Cerebellar cortex (tissue), 1 donor: Measurements from ENCODE around the gene NPHP1.
A peak's percentile ranks its signal among the peaks of the same experiment; 100 is the strongest.
"Not testable (repeated sequence)": the region's sequence is repeated elsewhere in the genome, so short reads cannot be mapped to it uniquely, and the experiment has no call there.

Source experiments
- DNase-seq: peaks from one replicate; pipeline ENCODE4 v3.0.0-alpha.2; 2015; ENCODE audit warnings: low spot score

Gene NPHP1

DNA sequence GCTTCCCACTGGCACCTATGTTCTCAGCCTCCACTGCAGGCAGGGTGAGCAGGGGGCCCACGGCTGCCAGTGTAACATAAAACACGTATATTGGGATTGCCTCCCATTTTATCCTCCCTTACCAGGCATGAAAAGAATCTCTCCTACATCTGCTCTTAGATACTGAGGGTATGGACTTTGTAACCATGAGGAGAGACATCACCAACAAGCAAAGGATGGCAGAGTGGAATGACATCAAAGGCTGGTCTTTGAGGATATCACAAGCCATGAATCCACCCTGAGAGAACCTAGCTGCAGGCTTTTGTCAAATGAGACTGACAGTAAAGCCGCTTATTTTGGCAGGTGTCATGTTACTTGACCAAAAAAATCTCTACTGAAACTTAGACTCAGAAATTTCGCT lies 7.4 kb downstream of the NPHP1 start:
- DNase-seq, result no peak

DNA sequence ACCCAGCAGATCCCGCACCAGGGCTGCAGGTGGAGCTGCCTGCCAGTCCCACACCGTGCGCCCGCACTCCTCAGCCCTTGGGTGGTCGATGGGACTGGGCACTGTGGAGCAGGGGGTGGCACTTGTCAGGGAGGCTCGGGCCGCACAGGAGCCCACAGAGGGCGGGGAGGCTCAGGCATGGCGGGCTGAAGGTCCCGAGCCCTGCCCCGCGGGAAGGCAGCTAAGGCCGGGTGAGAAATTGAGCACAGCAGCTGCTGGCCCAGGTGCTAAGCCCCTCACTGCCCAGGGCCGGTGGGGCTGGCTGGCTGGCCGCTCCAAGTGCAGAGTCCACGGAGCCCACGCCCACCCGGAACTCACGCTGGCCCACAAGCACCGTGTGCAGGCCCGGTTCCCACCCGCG lies 14.6 kb downstream of the NPHP1 start:
- not testable (repeated sequence) for DNase-seq

DNA sequence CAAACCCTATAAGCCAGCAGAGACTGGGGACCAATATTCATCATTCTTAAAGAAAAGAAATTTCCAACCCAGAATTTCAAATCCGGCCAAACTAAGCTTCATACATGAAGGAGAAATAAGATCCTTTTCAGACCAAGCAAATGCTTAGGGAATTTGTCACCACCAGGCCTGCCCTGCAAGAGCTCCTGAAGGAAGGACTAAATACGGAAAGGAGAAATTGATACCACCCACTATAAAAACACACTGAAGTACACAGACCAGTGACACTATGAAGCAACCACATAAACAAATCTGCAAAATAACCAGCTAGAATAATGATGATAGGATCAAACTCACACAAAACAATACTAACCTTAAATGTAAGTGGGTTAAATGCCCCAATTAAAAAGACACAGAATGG lies 22.4 kb downstream of the NPHP1 start:
- DNase-seq, result no peak

DNA sequence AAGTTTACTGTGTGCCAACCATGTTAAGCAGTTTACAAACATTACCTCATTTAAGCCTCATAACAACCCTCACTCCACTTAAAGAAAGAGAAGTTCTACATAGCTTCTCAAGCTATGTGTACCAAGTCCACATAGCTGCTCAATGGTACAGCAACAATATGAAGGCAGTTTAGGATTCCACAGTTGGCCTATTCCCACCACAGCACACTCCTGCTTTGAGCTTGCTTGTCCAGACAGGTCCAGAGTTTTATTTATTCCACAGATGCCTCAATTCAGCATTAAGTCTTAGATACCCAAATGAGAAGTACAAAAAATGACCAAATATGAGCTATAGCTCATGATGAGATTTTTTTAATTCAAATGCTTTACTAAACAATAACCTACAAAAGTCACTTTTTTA lies 24.8 kb downstream of the NPHP1 start:
- DNase-seq, result no peak

DNA sequence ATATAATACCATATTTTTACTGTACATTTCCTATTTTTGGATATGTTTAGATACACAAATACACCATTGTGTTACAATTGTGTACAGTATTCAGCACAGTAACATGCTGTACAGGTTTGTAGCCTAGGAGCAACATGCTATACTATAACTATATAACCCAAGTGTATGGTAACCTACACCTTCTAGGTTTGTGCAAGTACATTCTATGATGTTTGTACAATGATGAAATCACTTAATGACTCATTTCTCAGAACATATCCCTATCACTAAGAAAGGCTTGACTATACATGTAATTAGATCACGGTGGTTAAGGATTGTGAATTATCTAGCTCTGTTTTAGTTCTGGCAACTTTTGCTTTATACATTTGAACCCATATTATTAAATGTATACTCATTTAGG lies 31.3 kb downstream of the NPHP1 start:
- no peak for DNase-seq

DNA sequence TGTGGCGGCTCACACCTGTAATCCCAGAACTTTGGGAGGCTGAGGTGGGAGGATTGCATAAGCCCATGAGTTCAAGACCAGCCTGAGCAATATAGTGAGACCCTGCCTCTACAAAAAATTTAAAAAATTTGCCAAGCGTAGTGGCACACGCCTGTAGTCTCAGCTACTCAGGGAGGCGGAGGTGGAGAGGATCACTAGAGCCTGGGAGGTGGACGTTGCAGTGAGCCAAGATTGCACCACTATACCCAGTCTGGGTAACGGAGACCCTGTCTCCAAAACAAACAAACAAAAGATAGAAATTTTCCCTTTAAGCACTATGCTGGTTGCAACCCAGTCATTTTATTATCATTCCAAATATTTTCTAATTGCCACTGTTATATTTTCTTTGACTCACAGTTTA lies 32.3 kb downstream of the NPHP1 start:
- DNase-seq, result no peak

DNA sequence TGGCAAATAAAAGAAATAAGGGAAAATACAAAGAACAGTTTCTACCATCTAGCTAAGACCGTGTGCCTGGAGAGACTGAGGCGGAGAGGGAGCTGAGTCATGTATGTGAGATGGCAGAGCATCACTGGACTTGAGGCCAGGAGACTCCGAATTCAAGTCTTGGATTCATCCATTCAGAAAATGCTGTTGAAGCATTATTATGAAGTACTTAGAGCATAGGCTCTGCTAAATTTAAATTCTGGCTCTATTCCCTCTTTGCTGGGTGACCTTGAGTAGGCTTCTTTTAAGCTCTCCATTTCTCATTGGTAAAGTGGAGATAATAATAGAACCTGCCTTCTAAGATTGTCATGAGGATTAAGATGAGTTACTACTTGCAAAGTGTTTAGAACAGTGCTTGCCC lies 34.7 kb downstream of the NPHP1 start:
- no peak for DNase-seq

DNA sequence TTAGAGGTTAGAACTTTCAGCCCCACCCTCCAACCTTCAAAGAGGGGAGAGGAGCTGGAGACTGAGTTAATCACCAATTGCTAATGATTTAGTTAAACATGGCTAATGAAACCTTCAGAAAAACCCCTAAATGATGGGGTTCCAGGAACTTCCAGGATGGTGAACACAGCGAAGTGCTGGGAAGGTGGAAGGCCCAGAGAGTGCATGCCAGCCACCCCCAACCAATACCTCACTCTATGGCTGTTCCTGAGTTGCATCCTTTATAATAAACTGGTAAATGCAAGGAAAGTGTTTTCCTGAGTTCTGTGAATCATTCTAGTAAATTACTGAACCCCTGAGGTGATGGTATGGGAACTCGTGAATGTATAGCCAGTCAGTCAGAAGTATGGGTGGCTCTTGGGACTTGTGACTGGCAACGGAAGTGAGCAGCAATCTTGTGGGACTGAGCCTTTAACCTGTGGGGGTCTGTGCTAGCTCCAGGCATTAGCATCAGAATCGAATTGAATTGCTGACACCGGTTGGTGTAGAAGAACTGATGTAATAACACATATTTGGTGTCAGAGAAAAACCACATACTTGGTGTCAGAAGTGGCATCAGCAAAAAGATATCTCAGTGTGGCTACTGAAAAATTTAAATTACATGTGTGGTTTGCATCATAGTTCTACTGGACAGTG lies 37.4 kb downstream of the NPHP1 start:
- no peak for DNase-seq

DNA sequence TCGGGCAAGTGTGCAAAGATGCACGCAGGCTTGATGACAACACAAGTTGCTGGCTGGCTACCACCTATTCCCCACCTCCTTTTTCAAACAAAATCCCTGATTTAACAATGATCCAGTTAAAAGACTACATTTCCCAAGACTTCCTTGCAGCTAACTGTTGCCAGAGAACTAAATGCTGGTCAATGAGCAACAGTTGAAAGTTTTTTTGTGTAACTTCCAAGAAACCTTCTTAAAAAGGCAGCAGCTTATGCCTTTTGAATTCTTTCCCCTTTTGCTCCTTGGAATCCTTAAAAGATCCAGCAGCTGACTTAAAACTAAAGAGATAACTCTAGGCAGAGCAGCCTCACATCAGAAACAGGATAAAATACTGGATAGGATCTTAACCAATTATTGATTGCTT lies 38.5 kb downstream of the NPHP1 start:
- no peak for DNase-seq

DNA sequence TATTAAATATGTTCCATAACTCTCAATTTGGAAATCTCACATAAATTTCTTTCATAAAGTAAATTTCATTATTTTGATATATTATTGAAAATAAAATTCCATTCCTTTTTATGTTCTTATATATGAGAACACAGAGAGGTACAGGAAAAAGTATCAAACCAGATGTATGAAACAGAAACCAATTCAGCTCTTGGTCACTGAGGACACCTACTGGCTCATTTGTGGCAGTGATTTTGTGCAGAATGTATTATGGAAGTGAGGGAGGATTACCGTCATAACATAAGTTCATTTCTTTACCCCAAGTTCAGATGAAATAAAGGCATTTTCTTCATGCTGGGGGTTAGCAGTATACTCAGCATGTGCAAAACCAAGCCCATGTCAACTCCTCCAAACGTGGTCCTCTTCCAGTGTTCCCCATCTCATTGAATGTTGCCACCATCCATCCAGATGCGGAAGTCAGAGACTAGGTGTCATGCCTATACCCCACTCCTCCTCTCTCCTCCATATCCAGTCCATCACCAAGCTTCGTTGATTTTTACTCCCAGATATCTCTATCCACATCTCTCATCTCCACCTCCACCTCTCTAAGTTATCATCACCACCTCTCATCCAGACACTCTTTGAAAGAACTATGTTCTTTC lies 47.5 kb downstream of the NPHP1 start:
- DNase-seq, result peak; percentile 47

DNA sequence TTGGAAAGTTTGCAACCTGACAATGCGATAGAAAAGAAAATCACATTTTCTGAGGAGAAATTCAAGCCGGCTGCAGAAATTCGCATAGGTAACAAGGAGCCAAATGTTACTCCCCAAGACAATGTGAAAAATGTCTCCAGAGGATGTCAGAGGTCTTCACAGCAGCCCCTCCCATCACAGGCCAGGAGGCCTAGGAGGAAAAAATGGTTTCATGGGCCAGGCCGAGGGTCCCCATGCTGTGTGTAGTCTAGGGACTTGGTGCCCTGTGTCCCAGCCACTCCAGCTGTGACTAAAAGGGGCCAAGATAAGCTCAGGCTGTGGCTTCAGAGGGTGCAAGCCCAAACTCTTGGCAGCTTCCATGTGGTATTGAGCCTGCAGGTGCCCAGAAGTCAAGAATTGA lies 50.0 kb downstream of the NPHP1 start:
- DNase-seq, result not testable (repeated sequence)

DNA sequence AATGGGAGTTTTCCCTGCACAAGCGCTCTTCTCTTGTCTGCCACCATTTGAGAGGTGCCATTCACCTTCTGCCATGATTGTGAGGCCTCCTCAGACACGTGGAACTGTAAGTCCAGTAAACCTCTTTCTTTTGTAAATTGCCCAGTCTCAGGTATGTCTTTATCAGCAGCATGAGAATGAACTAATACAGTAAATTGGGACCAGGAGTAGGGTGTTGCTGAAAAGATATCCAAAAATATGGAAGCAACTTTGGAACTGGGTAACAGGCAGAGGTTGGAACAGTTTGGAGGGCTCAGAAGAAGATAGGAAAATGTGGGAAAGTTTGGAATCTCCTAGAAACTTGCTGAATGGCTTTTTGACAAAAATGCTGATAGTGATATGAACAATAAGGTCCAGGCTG lies 50.6 kb downstream of the NPHP1 start:
- DNase-seq, result not testable (repeated sequence)

DNA sequence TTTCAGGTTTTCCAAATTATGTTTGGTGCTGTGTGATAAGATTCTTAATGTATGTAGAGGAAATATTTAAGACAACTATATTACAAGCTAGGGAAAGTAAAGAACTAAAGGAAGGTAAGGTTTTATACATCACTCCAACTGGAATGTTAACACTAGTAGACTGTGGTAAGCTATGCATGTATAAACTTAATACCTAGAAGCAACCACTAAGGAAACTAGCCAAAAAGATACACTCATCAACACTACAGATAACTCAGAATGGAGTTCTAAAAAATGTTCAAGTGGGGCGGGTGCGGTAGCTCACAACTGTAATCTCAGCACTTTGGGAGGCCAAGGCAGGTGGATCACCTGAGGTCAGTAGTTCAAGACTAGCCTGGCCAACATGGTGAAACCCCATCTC lies 51.4 kb downstream of the NPHP1 start:
- no peak for DNase-seq

DNA sequence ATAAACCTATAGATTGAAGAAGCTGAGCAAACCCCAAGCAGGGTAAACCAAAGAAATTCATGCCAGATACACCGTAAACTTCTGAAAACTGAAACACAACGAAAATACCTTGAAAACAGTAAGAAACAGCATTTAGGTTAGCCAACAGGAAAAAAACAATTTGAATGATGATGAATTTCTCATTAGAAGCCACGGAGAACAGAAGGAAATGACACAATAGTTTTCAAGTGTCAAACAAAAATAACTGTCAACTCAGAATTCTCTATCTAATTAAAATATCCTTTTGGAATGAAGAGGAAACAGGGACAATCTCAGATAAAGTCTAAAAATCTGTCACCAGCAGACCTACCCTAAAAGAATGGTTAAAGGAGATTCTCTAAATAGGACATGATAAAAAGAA lies 51.9 kb downstream of the NPHP1 start:
- DNase-seq, result no peak

DNA sequence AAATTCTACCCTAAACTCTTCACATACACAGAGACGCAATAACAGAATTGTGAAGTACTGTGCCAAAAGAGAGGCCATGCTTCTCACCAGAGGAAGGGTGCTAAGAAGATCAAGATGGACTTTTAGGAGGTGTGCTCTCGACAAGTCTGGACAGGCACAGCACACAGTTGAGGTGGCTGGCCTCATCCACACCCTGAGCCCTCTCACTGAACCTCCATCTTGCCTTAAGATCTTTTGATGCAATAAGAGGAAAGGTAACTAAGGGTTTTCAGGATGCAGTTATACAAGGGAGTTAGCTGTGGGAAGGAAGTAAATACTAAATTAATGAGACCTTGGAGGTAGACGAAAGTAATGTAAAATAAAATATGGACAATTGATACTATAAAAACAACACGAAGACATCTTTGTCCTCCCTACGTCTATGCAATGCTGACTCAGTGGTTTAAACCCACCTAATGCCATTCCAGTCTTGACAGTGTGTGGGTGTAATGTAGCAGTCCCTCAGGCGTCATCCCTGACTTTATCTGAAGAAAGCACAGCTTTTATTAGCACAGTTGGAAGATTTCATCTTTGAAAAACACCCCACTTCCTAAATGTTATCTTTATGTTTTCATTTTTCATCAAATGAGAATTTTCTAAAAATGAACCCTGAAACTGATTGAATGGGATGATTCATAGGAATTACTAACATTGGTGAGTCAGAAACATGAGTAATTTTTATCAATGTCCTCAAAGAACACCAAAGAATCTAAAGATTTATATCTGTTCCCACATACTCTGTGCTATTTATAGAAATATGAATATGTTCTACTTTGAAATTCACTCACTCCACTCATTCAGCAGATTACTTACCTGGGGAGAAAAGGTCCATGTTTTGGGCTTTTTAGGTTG lies 55.2 kb downstream of the NPHP1 start:
- DNase-seq, result no peak

DNA sequence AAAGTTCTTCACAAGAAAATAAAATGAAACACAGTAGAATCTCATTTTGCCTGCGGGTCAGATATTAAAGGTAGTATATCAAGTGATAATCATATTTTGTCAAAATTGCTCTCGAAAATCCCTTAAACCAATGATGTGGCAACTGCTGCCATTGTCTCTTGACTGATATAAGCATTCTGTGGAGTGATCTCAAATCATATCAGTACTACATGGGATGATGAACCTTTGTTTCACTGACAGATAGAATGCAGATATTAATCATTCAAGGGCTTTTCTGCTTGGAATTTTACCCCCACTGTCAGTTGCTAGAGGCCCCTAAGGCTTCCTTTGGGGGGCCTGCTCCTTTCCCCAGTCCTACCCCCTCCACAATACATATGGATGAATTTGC lies 57.9 kb downstream of the NPHP1 start:
- no peak for DNase-seq

DNA sequence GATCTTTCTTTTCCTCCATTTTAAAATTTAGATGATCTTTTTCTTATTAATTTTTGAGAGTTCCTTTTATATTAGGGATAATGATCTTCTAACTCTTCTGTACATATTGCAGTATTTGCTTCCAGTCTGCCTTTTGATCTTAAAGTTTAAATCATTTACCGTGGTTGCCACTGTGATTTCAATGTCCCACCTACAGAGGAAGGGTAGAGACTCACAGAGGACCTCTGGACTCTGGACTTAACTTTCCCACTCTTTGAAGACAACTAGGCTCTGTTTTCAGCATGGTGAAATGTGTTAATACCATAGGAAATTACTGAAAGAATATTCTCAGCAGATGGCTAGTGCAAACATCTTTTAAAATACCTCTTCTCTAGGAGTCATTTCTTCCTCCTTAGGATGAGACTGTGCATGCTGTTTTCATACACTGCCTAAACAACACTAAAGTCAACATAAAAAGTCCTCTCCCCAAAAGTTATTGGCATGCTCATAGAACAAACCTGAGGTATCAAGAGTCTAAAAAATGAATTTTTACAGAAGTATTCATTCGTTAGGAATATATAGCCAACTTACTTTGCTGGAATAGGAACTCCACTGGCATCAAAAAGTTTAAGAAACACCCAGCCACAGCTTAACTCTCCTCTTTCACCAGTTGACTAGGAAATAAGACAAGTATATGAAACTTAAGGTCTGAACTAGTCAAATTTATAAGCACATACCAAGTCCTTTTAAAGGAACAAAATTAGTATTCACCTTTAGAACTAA lies 58.4 kb downstream of the NPHP1 start:
- DNase-seq, result no peak

DNA sequence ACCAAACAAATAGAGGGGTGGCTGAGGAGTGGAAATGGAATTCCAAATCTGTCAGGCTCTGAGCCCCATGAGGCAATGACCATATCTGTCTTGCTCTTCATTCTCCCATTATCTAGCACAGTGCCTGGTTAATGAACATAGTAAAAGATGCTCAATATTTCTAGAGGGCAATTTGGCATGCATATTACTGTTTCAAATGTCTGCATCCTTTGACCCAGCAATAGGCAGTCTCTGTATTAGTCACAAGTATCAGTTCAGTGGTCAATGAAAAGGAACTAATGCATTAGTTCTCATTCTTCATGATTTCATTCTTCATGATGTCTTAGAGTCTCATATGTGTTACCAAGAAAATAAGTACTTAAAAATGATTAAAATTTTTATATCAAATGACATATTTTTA lies 60.8 kb downstream of the NPHP1 start:
- no peak for DNase-seq

DNA sequence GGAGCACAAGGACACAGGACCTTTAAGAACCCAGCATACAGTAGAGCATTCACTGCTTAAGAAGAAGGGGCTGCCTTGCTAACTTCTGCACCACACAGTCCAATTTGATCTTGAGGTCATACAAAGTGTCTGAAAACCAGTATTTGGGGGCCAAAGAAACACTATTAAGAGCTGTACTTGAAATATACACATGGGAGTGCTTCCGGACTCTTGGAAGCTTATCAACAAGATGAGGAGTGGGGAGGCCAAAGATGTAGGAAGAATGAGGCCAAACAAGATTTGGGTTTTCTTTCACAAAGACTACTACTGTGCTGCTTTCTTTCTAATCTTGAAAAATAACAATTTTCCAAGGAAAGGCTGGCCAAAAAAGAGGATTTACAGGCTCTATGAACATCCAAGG lies 64.4 kb downstream of the NPHP1 start:
- no peak for DNase-seq

DNA sequence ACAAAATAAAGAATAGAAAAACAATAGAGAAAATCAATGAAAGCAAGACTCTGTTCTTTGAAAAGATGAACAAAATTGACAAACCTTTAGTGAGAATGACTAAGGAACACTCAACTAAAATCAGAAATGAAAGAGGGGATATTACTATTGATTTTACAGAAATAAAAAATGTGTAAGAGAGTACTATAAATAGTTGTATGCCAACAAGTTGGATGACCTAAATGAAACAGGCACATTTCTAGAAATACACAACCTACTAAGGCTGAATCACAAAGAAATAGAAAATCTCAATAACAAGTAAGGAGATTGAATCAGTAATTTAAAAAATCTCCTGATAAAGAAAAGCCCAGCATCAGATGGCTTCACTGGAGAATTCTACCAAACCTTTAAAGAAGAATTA lies 70.8 kb downstream of the NPHP1 start:
- no peak for DNase-seq

DNA sequence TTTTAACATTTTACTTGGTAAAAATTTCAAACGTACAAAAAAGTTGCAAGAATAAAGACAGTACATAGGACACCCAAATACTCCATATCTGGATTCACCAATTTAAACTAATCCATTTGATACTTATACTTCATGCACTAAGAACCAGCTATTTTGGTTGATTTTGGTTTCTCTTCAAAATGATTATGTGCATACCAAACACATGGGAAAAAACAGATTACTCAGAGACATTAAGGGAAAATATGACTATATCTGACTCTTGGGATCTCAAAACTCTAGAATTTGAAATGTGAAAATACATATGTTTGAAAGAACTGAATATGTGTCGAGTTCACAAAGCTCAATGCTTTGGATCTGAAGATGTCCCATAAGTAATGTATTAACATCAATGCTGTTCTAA lies 73.6 kb downstream of the NPHP1 start:
- no peak for DNase-seq

DNA sequence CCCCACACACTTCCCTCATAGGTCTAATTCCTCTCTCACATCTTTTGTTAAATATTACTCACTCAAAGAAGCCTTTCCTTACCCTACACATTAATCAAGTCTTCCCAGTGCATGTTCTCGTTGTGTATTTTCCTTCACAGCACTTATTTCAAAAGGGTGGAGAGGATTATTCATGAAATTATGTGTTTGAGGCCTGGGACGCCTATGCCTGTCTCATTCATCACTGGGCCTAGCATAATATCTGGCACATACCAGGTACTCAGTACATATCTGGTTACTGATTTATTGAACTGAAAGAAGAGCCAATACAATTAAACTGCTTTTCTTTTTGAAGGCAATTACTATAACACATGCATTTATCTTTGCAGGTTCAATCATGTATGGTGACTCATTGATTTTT lies 74.1 kb downstream of the NPHP1 start:
- DNase-seq, result no peak
